Measurements from ENCODE around the gene EIF4G2. TPM values are rescaled to one million over a fixed set of nuclear protein-coding genes. Genes with fewer than 3 reads are reported as not detected.

EIF4G2 gene
- polyA plus RNA-seq, 1 donor = 964 TPM

GRCh38 chr11:10778217-10778970 is 30.3 kb downstream of the EIF4G2 start:
- DNase-seq = no peak

- DNase-seq = no peak
Measured at GRCh38 chr11:10777806-10778205, 30.9 kb downstream of the EIF4G2 start.

- DNase-seq = no peak
Measured at GRCh38 chr11:10777393-10777793, 31.3 kb downstream of the EIF4G2 start.

- DNase-seq = no peak
Measured at GRCh38 chr11:10774811-10775210, 33.9 kb downstream of the EIF4G2 start.

GRCh38 chr11:10771457-10771856 is 37.3 kb downstream of the EIF4G2 start:
- no peak for DNase-seq

- DNase-seq = peak; percentile 46
Measured at GRCh38 chr11:10770626-10771254, 38.0 kb downstream of the EIF4G2 start.

GRCh38 chr11:10764412-10764811 is 44.3 kb downstream of the EIF4G2 start:
- no peak for DNase-seq

GRCh38 chr11:10763766-10764165 is 45.0 kb downstream of the EIF4G2 start:
- no peak for DNase-seq

- DNase-seq = no peak
Measured at GRCh38 chr11:10762913-10763421, 45.8 kb downstream of the EIF4G2 start.

- DNase-seq = no peak
Measured at GRCh38 chr11:10762185-10762584, 46.5 kb downstream of the EIF4G2 start.

GRCh38 chr11:10761085-10761698 is 47.5 kb downstream of the EIF4G2 start:
- no peak for DNase-seq

- DNase-seq = no peak
Measured at GRCh38 chr11:10758957-10759356, 49.8 kb downstream of the EIF4G2 start.

GRCh38 chr11:10752486-10752885 is 56.2 kb downstream of the EIF4G2 start:
- DNase-seq = no peak

- DNase-seq = no peak
Measured at GRCh38 chr11:10752061-10752460, 56.7 kb downstream of the EIF4G2 start.

- DNase-seq = no peak
Measured at GRCh38 chr11:10751581-10751940, 57.2 kb downstream of the EIF4G2 start.

GRCh38 chr11:10750838-10751580 is 57.7 kb downstream of the EIF4G2 start, which contains the start of gene CTR9:
Gene CTR9 (plus strand): TSS chr11:10751246. CDS start chr11:10751413, 167 bp downstream.
- DNase-seq = peak; percentile 91

- no peak for DNase-seq
Measured at GRCh38 chr11:10749476-10749875, 59.2 kb downstream of the EIF4G2 start.

GRCh38 chr11:10747733-10748132 is 61.0 kb downstream of the EIF4G2 start:
- no peak for DNase-seq
